ENCODE measurements around the gene TMEM38B.
"Not testable (repeated sequence)": the region's sequence is repeated elsewhere in the genome, so short reads cannot be mapped to it uniquely, and the experiment has no call there.

GRCh38 chr9:105747325-105747724, 53.0 kb downstream of the TMEM38B start:
- not testable (repeated sequence) for TF ChIP-seq CTCF, POLR2AphosphoS5, POLR2A, EP300 (IDR thresholded peaks at IDR 0.05)
